ENCODE measurements around the gene SLC25A42. TPM values are rescaled to one million over a fixed set of nuclear protein-coding genes. Genes with fewer than 3 reads are reported as not detected.
A peak's percentile ranks its signal among the peaks of the same experiment; 100 is the strongest.

SLC25A42 gene
- total and polyA plus RNA-seq, 2 of the 13 experiments (the other 11 are each of a cell fraction or from before 2014, with no cell fraction given) = 12.8 to 18.3 TPM

DNA sequence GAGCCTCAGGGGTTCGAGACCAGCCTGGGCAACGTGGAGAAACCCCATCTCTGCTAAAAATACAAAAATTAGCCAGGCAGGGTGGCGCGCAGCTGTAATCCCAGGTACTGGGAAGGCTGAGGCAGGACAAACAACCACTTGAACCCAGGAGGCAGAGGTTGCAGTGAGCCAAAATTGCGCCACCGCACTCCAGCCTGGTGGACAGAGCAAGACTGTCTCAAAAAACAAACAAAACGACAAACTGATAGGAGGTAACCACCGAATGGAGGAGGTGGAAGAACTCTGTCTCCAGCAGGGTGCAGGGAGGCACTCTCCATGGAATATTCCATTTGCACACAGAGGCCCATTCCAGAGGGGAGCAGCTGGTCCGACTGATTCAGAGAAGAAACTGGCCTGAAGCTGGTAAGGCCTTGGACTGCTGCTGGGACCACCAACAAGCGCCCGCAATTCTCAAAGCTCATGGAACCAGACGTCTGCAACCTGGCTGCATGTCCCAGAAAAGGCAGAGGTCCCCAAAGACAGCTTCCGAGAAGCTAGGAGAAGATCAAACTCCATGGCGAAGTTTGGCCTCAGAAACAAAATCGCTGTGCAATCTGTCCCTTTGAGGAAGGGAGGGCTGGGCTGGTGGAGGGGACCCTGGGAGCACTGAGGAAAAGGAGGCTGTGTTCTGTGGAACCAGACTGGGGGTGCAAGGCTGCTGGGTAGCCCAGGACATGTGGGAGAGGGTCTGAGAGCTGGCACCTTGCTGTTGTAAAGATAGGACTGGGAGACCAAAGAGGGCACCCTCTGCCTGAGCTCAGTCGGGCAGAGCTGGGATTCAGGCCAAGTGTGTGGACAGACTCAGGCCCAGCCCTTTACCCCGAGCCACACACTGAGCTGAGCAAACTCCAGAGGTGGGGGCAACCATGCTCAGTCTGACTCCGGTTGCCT lies 35.2 kb downstream of the SLC25A42 start (continued):
- no peak for TF ChIP-seq PAWR (CRISPR knock-in tag; IDR thresholded peaks at IDR 0.05; ENCODE audit: borderline replicate concordance)
- TF ChIP-seq, protein P1, sequence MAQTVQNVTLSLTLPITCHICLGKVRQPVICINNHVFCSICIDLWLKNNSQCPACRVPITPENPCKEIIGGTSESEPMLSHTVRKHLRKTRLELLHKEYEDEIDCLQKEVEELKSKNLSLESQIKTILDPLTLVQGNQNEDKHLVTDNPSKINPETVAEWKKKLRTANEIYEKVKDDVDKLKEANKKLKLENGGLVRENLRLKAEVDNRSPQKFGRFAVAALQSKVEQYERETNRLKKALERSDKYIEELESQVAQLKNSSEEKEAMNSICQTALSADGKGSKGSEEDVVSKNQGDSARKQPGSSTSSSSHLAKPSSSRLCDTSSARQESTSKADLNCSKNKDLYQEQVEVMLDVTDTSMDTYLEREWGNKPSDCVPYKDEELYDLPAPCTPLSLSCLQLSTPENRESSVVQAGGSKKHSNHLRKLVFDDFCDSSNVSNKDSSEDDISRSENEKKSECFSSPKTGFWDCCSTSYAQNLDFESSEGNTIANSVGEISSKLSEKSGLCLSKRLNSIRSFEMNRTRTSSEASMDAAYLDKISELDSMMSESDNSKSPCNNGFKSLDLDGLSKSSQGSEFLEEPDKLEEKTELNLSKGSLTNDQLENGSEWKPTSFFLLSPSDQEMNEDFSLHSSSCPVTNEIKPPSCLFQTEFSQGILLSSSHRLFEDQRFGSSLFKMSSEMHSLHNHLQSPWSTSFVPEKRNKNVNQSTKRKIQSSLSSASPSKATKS (CRISPR knock-in tag; IDR thresholded peaks at IDR 0.05) = no peak
- TF ChIP-seq NFKB2 (CRISPR knock-in tag; IDR thresholded peaks at IDR 0.05; ENCODE audit: borderline replicate concordance) = no peak
- no peak for TF ChIP-seq ZSCAN25 (CRISPR knock-in tag; IDR thresholded peaks at IDR 0.05)
- TF ChIP-seq, protein P2, sequence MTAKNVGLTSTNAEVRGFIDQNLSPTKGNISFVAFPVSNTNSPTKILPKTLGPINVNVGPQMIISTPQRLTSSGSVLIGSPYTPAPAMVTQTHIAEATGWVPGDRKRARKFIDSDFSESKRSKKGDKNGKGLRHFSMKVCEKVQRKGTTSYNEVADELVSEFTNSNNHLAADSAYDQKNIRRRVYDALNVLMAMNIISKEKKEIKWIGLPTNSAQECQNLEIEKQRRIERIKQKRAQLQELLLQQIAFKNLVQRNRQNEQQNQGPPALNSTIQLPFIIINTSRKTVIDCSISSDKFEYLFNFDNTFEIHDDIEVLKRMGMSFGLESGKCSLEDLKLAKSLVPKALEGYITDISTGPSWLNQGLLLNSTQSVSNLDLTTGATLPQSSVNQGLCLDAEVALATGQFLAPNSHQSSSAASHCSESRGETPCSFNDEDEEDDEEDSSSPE (CRISPR knock-in tag; IDR thresholded peaks at IDR 0.05) = no peak
- no peak; the same call in 1 of the 2 replicates for TF ChIP-seq YEATS4 (CRISPR knock-in tag; IDR thresholded peaks at IDR 0.05; ENCODE audit: borderline replicate concordance)
- TF ChIP-seq, protein P3, sequence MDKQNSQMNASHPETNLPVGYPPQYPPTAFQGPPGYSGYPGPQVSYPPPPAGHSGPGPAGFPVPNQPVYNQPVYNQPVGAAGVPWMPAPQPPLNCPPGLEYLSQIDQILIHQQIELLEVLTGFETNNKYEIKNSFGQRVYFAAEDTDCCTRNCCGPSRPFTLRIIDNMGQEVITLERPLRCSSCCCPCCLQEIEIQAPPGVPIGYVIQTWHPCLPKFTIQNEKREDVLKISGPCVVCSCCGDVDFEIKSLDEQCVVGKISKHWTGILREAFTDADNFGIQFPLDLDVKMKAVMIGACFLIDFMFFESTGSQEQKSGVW (CRISPR knock-in tag; IDR thresholded peaks at IDR 0.05; ENCODE audit: borderline replicate concordance) = no peak
- TF ChIP-seq RFX1 (IDR thresholded peaks at IDR 0.05) = no peak
- TF ChIP-seq MED8 (CRISPR knock-in tag; IDR thresholded peaks at IDR 0.05; ENCODE audit: insufficient replicate concordance) = peak; percentile 74
- no peak for TF ChIP-seq MEF2D (CRISPR knock-in tag; IDR thresholded peaks at IDR 0.05)
- TF ChIP-seq SALL2 (CRISPR knock-in tag; IDR thresholded peaks at IDR 0.05) = 0 out of 2 replicates have a peak, but pooled peaks have one; percentile 34
- TF ChIP-seq XBP1 (CRISPR knock-in tag; IDR thresholded peaks at IDR 0.05) = no peak
- no peak for TF ChIP-seq REL (CRISPR knock-in tag; conservative IDR thresholded peaks at IDR 0.05)
- TF ChIP-seq, protein P4, sequence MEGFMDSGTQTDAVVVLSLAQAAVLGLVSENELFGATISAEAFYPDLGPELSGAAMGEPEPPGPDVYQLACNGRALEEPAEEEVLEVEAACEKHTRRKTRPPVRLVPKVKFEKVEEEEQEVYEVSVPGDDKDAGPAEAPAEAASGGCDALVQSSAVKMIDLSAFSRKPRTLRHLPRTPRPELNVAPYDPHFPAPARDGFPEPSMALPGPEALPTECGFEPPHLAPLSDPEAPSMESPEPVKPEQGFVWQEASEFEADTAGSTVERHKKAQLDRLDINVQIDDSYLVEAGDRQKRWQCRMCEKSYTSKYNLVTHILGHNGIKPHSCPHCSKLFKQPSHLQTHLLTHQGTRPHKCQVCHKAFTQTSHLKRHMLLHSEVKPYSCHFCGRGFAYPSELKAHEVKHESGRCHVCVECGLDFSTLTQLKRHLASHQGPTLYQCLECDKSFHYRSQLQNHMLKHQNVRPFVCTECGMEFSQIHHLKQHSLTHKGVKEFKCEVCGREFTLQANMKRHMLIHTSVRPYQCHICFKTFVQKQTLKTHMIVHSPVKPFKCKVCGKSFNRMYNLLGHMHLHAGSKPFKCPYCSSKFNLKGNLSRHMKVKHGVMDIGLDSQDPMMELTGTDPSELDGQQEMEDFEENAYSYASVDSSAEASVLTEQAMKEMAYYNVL (CRISPR knock-in tag; IDR thresholded peaks at IDR 0.05; ENCODE audit: borderline replicate concordance) = peak; percentile 87
- no peak for TF ChIP-seq POLR2AphosphoS2 (IDR thresholded peaks at IDR 0.05; ENCODE audit: low read depth, low read length)
- TF ChIP-seq, protein P5, sequence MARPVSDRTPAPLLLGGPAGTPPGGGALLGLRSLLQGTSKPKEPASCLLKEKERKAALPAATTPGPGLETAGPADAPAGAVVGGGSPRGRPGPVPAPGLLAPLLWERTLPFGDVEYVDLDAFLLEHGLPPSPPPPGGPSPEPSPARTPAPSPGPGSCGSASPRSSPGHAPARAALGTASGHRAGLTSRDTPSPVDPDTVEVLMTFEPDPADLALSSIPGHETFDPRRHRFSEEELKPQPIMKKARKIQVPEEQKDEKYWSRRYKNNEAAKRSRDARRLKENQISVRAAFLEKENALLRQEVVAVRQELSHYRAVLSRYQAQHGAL (CRISPR knock-in tag; IDR thresholded peaks at IDR 0.05; ENCODE audit: not compliant biosample characterization) = no peak
- no peak for TF ChIP-seq ZFP90 (CRISPR knock-in tag; IDR thresholded peaks at IDR 0.05; ENCODE audit: borderline replicate concordance)
- no peak for TF ChIP-seq ZKSCAN1 (IDR thresholded peaks at IDR 0.05; ENCODE audit: low read length)
- TF ChIP-seq, protein P6, sequence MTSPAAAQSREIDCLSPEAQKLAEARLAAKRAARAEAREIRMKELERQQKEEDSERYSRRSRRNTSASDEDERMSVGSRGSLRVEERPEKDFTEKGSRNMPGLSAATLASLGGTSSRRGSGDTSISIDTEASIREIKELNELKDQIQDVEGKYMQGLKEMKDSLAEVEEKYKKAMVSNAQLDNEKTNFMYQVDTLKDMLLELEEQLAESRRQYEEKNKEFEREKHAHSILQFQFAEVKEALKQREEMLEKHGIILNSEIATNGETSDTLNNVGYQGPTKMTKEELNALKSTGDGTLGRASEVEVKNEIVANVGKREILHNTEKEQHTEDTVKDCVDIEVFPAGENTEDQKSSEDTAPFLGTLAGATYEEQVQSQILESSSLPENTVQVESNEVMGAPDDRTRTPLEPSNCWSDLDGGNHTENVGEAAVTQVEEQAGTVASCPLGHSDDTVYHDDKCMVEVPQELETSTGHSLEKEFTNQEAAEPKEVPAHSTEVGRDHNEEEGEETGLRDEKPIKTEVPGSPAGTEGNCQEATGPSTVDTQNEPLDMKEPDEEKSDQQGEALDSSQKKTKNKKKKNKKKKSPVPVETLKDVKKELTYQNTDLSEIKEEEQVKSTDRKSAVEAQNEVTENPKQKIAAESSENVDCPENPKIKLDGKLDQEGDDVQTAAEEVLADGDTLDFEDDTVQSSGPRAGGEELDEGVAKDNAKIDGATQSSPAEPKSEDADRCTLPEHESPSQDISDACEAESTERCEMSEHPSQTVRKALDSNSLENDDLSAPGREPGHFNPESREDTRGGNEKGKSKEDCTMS (CRISPR knock-in tag; conservative IDR thresholded peaks at IDR 0.05) = no peak

All from HepG2 (cell line).